Fibroblast of the aortic adventitia (primary cell): ENCODE results near the gene MICAL2. TPM values are rescaled to one million over a fixed set of nuclear protein-coding genes. Genes with fewer than 3 reads are reported as not detected.

Source experiments
- DNase-seq: peaks from one replicate; pipeline ENCODE4 v3.0.0-alpha.2; 2010; ENCODE audit warnings: low read depth
- H3K4me3 ChIP-seq: 2 replicates; pipeline ENCODE4 v1.5.1; 2011; ENCODE audit warnings: low read depth, mild to moderate bottlenecking, control low read depth, low read length, moderate library complexity
- total RNA-seq: library from RNA; depleted of rRNA; stranded (reverse); fragments of >200 nt; gene quantifications from 2 replicates; pipeline ENCODE4 v1.2.3, GENCODE V29; 2012; ENCODE audit warnings: low replicate concordance
- TF ChIP-seq, protein P1 (sequence below): IDR thresholded peaks from 2 replicates; pipeline ENCODE4 v1.5.1; 2011; ENCODE audit warnings: mild to moderate bottlenecking, low read length, control low read depth, inconsistent platforms; ENCODE audit not compliant: insufficient read depth

The MICAL2 gene
- total RNA-seq, 1 donor, result 146 TPM

- no peak for DNase-seq
- TF ChIP-seq, protein P1, sequence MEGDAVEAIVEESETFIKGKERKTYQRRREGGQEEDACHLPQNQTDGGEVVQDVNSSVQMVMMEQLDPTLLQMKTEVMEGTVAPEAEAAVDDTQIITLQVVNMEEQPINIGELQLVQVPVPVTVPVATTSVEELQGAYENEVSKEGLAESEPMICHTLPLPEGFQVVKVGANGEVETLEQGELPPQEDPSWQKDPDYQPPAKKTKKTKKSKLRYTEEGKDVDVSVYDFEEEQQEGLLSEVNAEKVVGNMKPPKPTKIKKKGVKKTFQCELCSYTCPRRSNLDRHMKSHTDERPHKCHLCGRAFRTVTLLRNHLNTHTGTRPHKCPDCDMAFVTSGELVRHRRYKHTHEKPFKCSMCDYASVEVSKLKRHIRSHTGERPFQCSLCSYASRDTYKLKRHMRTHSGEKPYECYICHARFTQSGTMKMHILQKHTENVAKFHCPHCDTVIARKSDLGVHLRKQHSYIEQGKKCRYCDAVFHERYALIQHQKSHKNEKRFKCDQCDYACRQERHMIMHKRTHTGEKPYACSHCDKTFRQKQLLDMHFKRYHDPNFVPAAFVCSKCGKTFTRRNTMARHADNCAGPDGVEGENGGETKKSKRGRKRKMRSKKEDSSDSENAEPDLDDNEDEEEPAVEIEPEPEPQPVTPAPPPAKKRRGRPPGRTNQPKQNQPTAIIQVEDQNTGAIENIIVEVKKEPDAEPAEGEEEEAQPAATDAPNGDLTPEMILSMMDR, result no peak
- no peak overlapping the region for H3K4me3 ChIP-seq
Observed at GRCh38 chr11:12216041-12216451, 105.7 kb downstream of the MICAL2 start.

DNA sequence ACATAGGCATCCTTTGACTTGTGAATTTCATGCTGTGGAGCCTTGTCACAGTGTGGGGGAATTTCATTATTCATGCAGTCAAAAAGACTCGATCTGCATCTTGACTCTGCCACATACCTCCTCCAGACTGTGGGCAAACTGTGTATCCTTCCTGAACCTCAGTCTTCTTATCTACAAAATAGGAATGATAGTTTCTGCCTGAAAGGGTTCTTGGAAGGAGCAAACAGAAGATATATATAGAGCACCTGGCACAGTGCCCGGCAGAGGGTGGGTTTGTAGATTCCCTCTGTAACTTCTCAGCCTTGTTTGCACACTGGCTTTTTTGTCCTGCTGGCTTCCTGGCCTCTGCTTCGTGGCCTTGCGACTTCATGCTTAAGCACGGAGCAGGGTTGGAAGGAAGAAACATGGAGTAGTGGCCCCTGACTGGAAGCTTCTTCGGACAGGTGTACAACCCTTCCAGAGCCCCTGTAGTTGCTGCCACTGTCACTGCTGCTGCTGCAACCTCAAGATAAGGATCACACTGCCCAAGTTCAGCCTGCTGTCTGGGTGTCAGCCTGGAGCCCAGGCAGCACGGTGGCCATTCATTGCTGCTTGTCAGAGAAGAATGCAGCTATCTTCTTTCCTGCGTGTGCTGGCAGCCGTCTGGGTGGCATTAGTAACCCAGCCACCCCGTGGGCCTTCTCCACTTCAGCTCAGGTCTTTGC, 106.4 kb downstream of the MICAL2 start:
- peak; percentile 77 for DNase-seq
- no peak overlapping the region for H3K4me3 ChIP-seq
- TF ChIP-seq, protein P1, result no peak

DNA sequence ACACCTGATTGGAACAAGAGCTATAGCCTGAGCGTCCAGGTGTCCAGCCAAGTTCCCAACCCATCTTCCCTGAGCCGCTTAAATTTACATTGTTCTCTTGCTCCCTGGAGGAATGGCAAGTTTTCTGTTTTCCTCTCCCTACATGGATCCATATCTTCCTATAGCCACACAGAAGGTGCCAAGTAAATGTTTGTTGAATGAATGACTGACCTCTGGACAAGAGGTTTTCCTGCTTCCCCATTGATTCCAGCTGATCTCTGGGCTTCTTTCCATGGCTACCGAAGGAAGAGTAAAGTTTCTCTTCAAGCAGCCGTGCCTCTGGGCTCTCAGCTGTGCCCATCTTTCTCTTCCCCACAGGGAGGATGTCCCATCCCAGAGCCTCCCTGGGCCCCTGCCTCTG, 107.5 kb downstream of the MICAL2 start:
- DNase-seq, result no peak
- TF ChIP-seq, protein P1, result no peak
- no peak overlapping the region for H3K4me3 ChIP-seq

DNA sequence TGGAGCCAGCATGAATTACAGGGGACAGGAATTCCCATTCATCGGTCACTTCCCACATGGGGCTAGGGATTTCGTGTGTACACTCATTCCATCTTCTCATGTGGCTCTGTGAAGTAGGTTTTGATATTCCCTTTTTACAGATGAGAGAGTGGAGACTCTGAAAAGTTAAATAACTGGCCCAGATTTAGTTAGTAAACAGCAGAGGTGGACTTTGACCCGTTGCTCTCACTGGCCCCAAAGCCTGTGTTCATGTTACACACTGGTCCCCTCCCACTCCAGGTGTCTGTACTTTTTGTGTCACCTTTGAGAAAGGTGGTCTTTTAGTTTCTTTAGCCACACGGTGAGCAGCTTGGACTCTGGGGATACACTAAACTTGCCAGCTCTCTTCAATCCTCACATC, 108.5 kb downstream of the MICAL2 start:
- TF ChIP-seq, protein P1, result no peak
- H3K4me3 ChIP-seq, result no peak overlapping the region
- DNase-seq, result no peak

- DNase-seq, result peak; percentile 98
Observed at GRCh38 chr11:12219757-12220156, 109.4 kb downstream of the MICAL2 start.

DNA sequence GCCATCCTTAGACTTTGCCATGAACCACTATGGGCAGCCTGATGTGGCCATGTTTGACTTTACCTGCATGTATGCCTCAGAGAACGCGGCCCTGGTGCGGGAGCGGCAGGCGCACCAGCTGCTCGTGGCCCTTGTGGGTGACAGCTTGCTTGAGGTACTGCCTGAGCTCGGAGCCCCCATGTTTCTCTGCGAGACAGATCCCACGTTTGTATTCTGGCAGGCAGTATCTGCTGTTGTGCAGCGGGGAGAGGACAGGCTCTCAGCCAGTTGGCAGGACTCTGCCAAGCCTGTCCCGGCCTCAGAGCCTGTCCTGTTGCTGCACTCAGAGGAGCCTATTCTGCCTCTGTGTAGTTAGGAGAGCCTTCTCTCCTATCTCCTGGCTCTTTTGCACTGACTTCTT, 109.9 kb downstream of the MICAL2 start:
- peak; percentile 74 for DNase-seq
- TF ChIP-seq, protein P1, result no peak
- no peak overlapping the region for H3K4me3 ChIP-seq

More at GRCh38 chr11:12219757-12220156, 109.4 kb downstream of the MICAL2 start:
- TF ChIP-seq, protein P1, result no peak
- no peak overlapping the region for H3K4me3 ChIP-seq
